HuH-7.5 (cell line): ENCODE results near the gene BCORL1.

Source experiments
- DNase-seq: peaks from one replicate; pipeline ENCODE4 v3.0.0; 2011; ENCODE audit warnings: low spot score

Gene BCORL1

GRCh38 chrX:129982300-129983251 is at the start of gene BCORL1:
Gene BCORL1 (plus strand): TSS chrX:129982635. CDS start chrX:130005232, 22,597 bp downstream.
- DNase-seq, result peak; percentile 91

GRCh38 chrX:129932821-129933321 is 49.6 kb upstream of the BCORL1 start:
- DNase-seq, result no peak

- no peak for DNase-seq
These were observed 48.7 kb upstream of the BCORL1 start for GRCh38 chrX:129933700-129934099.

GRCh38 chrX:129934461-129934860 is 48.0 kb upstream of the BCORL1 start:
- DNase-seq, result no peak

- no peak for DNase-seq
These were observed 47.5 kb upstream of the BCORL1 start for GRCh38 chrX:129934952-129935351.

- no peak for DNase-seq
These were observed 44.4 kb upstream of the BCORL1 start for GRCh38 chrX:129938081-129938480.

GRCh38 chrX:129939986-129940385 is 42.4 kb upstream of the BCORL1 start:
- DNase-seq, result no peak

- no peak for DNase-seq
These were observed 41.7 kb upstream of the BCORL1 start for GRCh38 chrX:129940721-129941120.

- no peak for DNase-seq
These were observed 37.3 kb upstream of the BCORL1 start for GRCh38 chrX:129945131-129945530.

GRCh38 chrX:129953334-129953648 is 29.1 kb upstream of the BCORL1 start:
- DNase-seq, result no peak

- DNase-seq, result no peak
These were observed 28.6 kb upstream of the BCORL1 start for GRCh38 chrX:129953881-129954280.

GRCh38 chrX:129954804-129955203 is 27.6 kb upstream of the BCORL1 start:
- DNase-seq, result no peak

- DNase-seq, result no peak
These were observed 26.8 kb upstream of the BCORL1 start for GRCh38 chrX:129955682-129956081.

GRCh38 chrX:129956145-129956544 is 26.3 kb upstream of the BCORL1 start:
- no peak for DNase-seq

GRCh38 chrX:129956765-129957164 is 25.7 kb upstream of the BCORL1 start:
- no peak for DNase-seq

- DNase-seq, result peak; percentile 68
These were observed 25.0 kb upstream of the BCORL1 start for GRCh38 chrX:129957241-129958082.

GRCh38 chrX:129958083-129958465 is 24.4 kb upstream of the BCORL1 start:
- no peak for DNase-seq

GRCh38 chrX:129958814-129959492 is 23.5 kb upstream of the BCORL1 start:
- DNase-seq, result no peak

- DNase-seq, result no peak
These were observed 23.0 kb upstream of the BCORL1 start for GRCh38 chrX:129959493-129959832.

- peak; percentile 73 for DNase-seq
These were observed 21.0 kb upstream of the BCORL1 start for GRCh38 chrX:129961180-129962083.

- no peak for DNase-seq
These were observed 18.7 kb upstream of the BCORL1 start for GRCh38 chrX:129963729-129964128.
